Naive thymus-derived CD4-positive, alpha-beta T cell (primary cell): ENCODE data around the gene FTCDNL1. TPM values are rescaled to one million over a fixed set of nuclear protein-coding genes. Genes with fewer than 3 reads are reported as not detected.

Experiments
- ATAC-seq: fragments of 150-1000 bp; cut with Tn5 transposase; 2 replicates; pipeline ENCODE4 v1.10.0; 2021; ENCODE audit warnings: mild to moderate bottlenecking, moderate library complexity
- CTCF ChIA-PET: fragments of 350-600 bp; sonication (Branson Sonifier 250); formaldehyde crosslinking; loops from one replicate; lab custom pipeline; 2021; ENCODE audit warnings: antibody characterized with exemption; lab: Charles Lee
- POLR2A ChIA-PET: fragments of 350-600 bp; sonication (Branson Sonifier 250); formaldehyde crosslinking; loops from one replicate; lab custom pipeline; 2021; ENCODE audit warnings: antibody characterized with exemption, inconsistent platforms; lab: Charles Lee
- DNase-seq, 9 donors: peaks; one replicate each; pipeline versions ENCODE4 v3.0.0 to v3.0.0-alpha.2; 2020 to 2022; ENCODE audit warnings: mixed read lengths in 1 of 9
- H3K27ac ChIP-seq: one replicate; pipeline ENCODE4 v1.7.0; 2013; ENCODE audit warnings: mild to moderate bottlenecking, low read depth, low read length, moderate library complexity
- H3K27me3 ChIP-seq, 2 donors: one replicate each; pipeline ENCODE4 v1.7.0; 2013; ENCODE audit warnings: low read length in 2 of 2, mild to moderate bottlenecking in 2 of 2, moderate library complexity in 2 of 2; ENCODE audit not compliant: control insufficient read depth in 2 of 2, insufficient read depth in 2 of 2
- H3K36me3 ChIP-seq, 3 experiments: 1 replicate in 2 of 3; 2 replicates in 1 of 3; pipeline ENCODE4 v1.7.0; 2013; ENCODE audit warnings: low read length in 3 of 3, mild to moderate bottlenecking in 3 of 3, moderate library complexity in 1 of 3; ENCODE audit not compliant: insufficient read depth in 3 of 3, control insufficient read depth in 2 of 3
- H3K4me1 ChIP-seq, 2 donors: one replicate each; pipeline ENCODE4 v1.7.0; 2013; ENCODE audit warnings: low read length in 2 of 2, mild to moderate bottlenecking in 2 of 2, moderate library complexity in 1 of 2; ENCODE audit not compliant: control insufficient read depth in 2 of 2, insufficient read depth in 2 of 2
- H3K4me3 ChIP-seq: 2 replicates; pipeline ENCODE4 v1.7.0; 2013; ENCODE audit warnings: mild to moderate bottlenecking, low read length
- H3K9me3 ChIP-seq, 3 experiments: 1 replicate in 2 of 3; 2 replicates in 1 of 3; pipeline ENCODE4 v1.7.0; 2013; ENCODE audit warnings: low read length in 3 of 3; ENCODE audit not compliant: control insufficient read depth in 2 of 3
- H3K27ac Mint-ChIP-seq, 9 donors: one replicate each; pipeline ENCODE4 v1.8.0; 2020 to 2022; ENCODE audit warnings: mixed read lengths in 9 of 9, mild to moderate bottlenecking in 8 of 9, moderate library complexity in 5 of 9, inconsistent platforms in 2 of 9
- H3K27me3 Mint-ChIP-seq, 5 donors: one replicate each; pipeline ENCODE4 v1.8.0; 2021 to 2022; ENCODE audit warnings: mixed read lengths in 5 of 5, mild to moderate bottlenecking in 1 of 5
- H3K36me3 Mint-ChIP-seq, 5 donors: one replicate each; pipeline ENCODE4 v1.8.0; 2020 to 2022; ENCODE audit warnings: mixed read lengths in 5 of 5, mild to moderate bottlenecking in 3 of 5, inconsistent platforms in 1 of 5
- H3K4me1 Mint-ChIP-seq, 7 donors: one replicate each; pipeline ENCODE4 v1.8.0; 2020 to 2022; ENCODE audit warnings: mixed read lengths in 7 of 7, mild to moderate bottlenecking in 3 of 7, inconsistent platforms in 1 of 7
- H3K4me3 Mint-ChIP-seq, 10 donors: one replicate each; pipeline ENCODE4 v1.8.0; 2020 to 2022; ENCODE audit warnings: mild to moderate bottlenecking in 10 of 10, mixed read lengths in 10 of 10, moderate library complexity in 6 of 10, inconsistent platforms in 2 of 10
- H3K9me3 Mint-ChIP-seq, 11 donors: one replicate each; pipeline ENCODE4 v1.8.0; 2020 to 2022; ENCODE audit warnings: mixed read lengths in 11 of 11, mild to moderate bottlenecking in 4 of 11, inconsistent platforms in 1 of 11, moderate library complexity in 1 of 11
- intact Hi-C, 2 donors: fragments of 100-400 bp; cut with micrococcal nuclease; formaldehyde crosslinking; loops; one replicate each; pipeline ENCODE4 v1.15.1; 2023
- polyA plus RNA-seq, 2 donors: library from polyadenylated mRNA; unstranded; fragments of 300-500 nt; fragmentation: Illumina TruSeq; gene quantifications; one replicate each; pipeline ENCODE4 v1.2.3, GENCODE V29; 2021
- total RNA-seq, 6 experiments: library from RNA in 5 of 6; stranded (reverse) in 5 of 6; gene quantifications; 1 replicate in 5 of 6; 2 replicates in 1 of 6; pipeline ENCODE4 v1.2.3 and lab custom pipeline; 2021 to 2026

FTCDNL1 gene
- total and polyA plus RNA-seq, 7 experiments from 2014 or later = 0.60 to 3.7 (median 1.9) TPM

DNA sequence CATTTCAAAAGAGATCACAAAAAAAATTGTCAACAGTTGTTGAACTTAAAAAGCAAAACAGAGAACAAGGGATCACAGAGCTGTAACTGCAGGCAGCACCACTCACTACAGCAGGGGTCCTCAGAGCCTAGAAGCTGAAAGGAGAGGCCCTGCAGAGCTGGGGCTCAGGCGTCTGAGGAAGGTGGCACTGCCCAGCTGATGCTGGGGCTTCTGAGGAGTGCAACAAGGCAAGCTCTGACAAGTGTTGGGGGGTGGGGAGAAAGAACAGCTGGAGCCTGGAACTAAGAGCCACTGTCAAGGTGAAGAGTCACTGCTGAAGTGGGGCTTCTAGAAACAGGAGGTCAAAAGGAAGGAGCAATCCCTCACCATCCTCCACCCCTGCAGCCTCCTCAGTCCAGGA, 46.2 kb downstream of the FTCDNL1 start:
- Mint-ChIP-seq H3K36me3 (peaks cover 0 to 3% (median 0%) of the 10 kb centered on the region in 5 donors), H3K27ac (no peak overlapping the region), H3K4me3 (no peak overlapping the region), H3K4me1 (no peaks in the 10 kb centered on the region), H3K27me3 (peaks cover 0 to 3% (median 0%) of the 10 kb centered on the region in 5 donors), H3K9me3 (peaks cover 0 to 1% (median 0%) of the 10 kb centered on the region in 11 donors)
- no peak for DNase-seq
- H3K9me3 ChIP-seq = no peaks in the 10 kb centered on the region
- CTCF ChIA-PET = no interaction called here
- no peak overlapping the region for H3K4me3 ChIP-seq
- H3K36me3 ChIP-seq = no peaks in the 10 kb centered on the region
- intact Hi-C loops = no loop called here
- no peak for ATAC-seq
- H3K4me1 ChIP-seq = no peaks in the 10 kb centered on the region
- POLR2A ChIA-PET = no interaction called here
- no peak overlapping the region for H3K27ac ChIP-seq
- H3K27me3 ChIP-seq = no peaks in the 10 kb centered on the region

DNA sequence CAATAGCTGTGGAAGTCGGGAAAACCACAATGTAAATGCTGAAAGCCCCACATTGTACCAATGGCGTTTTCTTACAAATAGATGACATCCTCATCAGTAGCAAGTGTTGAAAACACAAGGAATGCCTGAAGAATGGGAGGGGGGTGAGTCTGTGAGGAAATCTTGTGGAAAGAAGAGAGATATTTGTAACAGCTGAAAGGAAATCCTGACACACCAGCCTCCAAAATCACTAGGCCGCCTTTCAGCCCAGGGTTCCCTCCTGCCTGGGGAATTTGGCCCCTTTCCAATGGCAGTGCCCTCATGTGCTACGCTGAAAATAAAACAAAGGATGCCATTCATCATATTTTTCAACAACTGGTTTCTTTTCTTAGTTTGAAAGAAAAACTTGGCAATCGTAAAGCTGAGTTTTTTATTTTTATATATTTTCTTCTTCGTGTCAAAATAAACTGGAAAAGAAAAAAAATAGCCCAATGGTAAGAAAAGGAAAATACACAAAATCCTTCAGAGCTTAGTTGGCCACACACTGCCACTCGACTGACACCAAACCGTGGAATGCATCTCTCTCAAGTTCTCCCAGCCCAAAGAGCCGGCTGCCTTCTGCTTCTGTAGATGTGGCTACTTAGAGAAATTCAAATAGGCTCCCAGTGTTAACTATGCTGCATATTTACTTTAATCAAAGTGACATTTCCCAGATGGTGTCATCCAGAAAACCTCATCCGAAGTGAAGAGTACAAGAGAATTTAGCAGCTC, 52.0 kb downstream of the FTCDNL1 start:
- Histone ChIP-seq H3K4me3 (no peak overlapping the region), H3K36me3 (no peaks in the 10 kb centered on the region), H3K27ac (no peak overlapping the region), H3K27me3 (no peaks in the 10 kb centered on the region), H3K4me1 (no peaks in the 10 kb centered on the region), H3K9me3 (no peaks in the 10 kb centered on the region)
- intact Hi-C loops = no loop called here
- peaks cover 0 to 4% (median 0%) of the 10 kb centered on the region in 5 donors for H3K36me3 Mint-ChIP-seq
- ATAC-seq (no peak), DNase-seq (no peak)
- POLR2A ChIA-PET = no interaction called here
- H3K27me3 Mint-ChIP-seq = peaks cover 0 to 3% (median 0%) of the 10 kb centered on the region in 5 donors
- no peaks in the 10 kb centered on the region for H3K9me3 Mint-ChIP-seq
- H3K4me3 Mint-ChIP-seq = no peak overlapping the region
- CTCF ChIA-PET = no interaction called here
- no peak overlapping the region for H3K27ac Mint-ChIP-seq
- H3K4me1 Mint-ChIP-seq = peaks cover 0 to 2% (median 0%) of the 10 kb centered on the region in 7 donors

DNA sequence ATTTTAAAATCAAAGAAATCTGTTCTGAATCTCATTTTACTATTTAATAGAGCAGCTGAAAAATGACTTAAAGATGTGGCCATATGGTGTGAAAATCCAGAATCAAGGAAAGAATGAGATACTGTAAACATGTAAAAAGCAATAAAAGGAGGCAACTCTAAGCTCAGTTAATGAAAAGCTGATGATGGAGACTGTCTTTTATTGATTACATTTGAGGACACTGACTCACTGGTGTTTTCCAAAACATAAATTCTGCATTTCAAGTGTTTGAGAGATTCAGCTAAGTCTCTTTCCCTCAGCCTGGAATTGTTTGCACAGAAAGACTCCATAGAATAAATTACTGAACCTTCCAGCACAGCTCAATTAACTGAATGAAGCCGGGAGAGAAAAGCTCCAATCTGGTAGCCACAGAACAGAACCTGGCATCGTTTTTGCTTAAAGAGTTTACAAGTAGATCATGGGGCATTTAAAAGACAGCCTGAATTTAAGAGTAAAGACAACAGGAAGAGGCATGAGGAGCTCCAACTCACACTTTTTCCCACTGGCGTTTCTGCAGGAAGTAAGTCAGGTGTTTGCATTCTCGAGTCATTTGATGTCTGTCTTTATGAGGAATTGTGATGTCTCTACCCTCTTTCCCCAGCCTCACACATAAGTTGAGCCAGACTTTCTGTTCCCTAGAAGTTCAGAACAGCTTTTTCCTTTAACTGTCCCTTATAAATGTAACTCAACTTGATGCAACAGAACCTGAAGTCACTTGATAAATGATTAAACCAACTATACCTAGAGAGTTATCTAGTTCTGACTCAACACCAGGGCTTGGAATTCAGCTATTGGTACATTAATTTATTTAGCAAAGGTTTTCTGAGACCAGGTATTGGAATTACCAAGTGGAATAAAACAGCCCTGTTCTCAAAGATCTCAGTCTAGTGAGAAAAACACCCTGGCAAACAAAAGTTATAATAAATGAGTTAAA, 53.3 kb downstream of the FTCDNL1 start:
- Histone ChIP-seq H3K27ac (no peak overlapping the region), H3K27me3 (no peaks in the 10 kb centered on the region), H3K4me1 (no peaks in the 10 kb centered on the region), H3K36me3 (no peaks in the 10 kb centered on the region), H3K9me3 (no peaks in the 10 kb centered on the region), H3K4me3 (no peak overlapping the region)
- ChIA-PET POLR2A (no interaction called here), CTCF (no interaction called here)
- Mint-ChIP-seq H3K4me1 (peaks cover 0 to 2% (median 0%) of the 10 kb centered on the region in 7 donors), H3K4me3 (no peak overlapping the region), H3K9me3 (no peaks in the 10 kb centered on the region), H3K36me3 (peaks cover 0 to 4% (median 0%) of the 10 kb centered on the region in 5 donors), H3K27ac (no peak overlapping the region), H3K27me3 (peaks cover 0 to 4% (median 0%) of the 10 kb centered on the region in 5 donors)
- no peak for ATAC-seq
- no peak for DNase-seq
- intact Hi-C loops = no loop called here

DNA sequence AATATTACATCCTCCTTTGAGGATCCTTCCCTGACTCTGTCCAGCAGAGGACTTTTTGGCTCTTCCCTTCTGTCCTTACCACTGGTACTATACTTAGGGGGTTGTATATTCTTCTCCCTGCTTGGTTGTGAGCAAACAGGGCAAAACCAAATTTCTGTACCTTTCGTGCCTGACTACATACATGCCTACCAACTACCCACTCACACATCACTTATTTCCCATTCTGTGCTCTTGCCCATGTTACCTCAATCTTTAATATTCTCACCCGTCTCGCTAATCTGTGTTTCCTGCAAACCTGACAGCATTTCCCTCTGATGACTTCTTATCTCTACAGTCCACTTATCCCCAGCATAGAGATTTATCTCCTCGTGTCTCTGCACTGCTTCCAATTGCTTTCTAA, 58.6 kb downstream of the FTCDNL1 start:
- no peak overlapping the region for H3K27ac ChIP-seq
- Mint-ChIP-seq H3K27me3 (peaks cover 0 to 7% (median 0%) of the 10 kb centered on the region in 5 donors), H3K4me3 (no peak overlapping the region), H3K36me3 (no peaks in the 10 kb centered on the region), H3K27ac (no peak overlapping the region), H3K9me3 (no peaks in the 10 kb centered on the region), H3K4me1 (no peaks in the 10 kb centered on the region)
- H3K27me3 ChIP-seq = no peaks in the 10 kb centered on the region
- no peak overlapping the region for H3K4me3 ChIP-seq
- no peak for ATAC-seq
- DNase-seq = no peak
- ChIA-PET CTCF (interaction anchor here (1.2 kb wide), 1 partner anchor 10 kb away, joined by 3 read pairs; no protein-coding TSS in a partner anchor), POLR2A (no interaction called here)
- no peaks in the 10 kb centered on the region for H3K36me3 ChIP-seq
- H3K4me1 ChIP-seq = no peaks in the 10 kb centered on the region
- intact Hi-C loops = no loop called here
- H3K9me3 ChIP-seq = no peaks in the 10 kb centered on the region

DNA sequence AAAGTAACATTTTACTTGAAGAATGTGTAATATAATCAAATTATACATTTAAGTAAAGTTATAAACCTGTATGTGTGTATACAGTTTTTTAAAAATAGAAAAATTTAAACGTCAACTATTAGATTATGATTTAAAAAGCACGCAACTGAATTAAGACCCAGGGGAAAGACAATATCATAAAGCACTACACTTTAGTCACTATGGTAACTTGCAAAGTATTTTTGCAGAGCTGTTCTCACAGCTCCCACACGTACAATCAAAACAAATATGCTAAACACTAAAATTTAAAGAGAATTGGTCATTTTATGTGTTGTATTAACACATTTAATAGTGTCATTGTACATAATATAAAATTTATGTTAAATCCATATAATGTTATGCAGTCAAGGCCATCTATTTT, 59.7 kb downstream of the FTCDNL1 start:
- H3K27me3 Mint-ChIP-seq = peaks cover 0 to 7% (median 0%) of the 10 kb centered on the region in 5 donors
- no peaks in the 10 kb centered on the region for H3K4me1 Mint-ChIP-seq
- Histone ChIP-seq H3K9me3 (no peaks in the 10 kb centered on the region), H3K27ac (no peak overlapping the region), H3K4me1 (no peaks in the 10 kb centered on the region), H3K27me3 (no peaks in the 10 kb centered on the region), H3K4me3 (no peak overlapping the region), H3K36me3 (no peaks in the 10 kb centered on the region)
- ChIA-PET POLR2A (no interaction called here), CTCF (no interaction called here)
- no peaks in the 10 kb centered on the region for H3K9me3 Mint-ChIP-seq
- intact Hi-C loops = no loop called here
- no peaks in the 10 kb centered on the region for H3K36me3 Mint-ChIP-seq
- no peak for ATAC-seq
- DNase-seq = no peak
- no peak overlapping the region for H3K27ac Mint-ChIP-seq
- no peak overlapping the region for H3K4me3 Mint-ChIP-seq

DNA sequence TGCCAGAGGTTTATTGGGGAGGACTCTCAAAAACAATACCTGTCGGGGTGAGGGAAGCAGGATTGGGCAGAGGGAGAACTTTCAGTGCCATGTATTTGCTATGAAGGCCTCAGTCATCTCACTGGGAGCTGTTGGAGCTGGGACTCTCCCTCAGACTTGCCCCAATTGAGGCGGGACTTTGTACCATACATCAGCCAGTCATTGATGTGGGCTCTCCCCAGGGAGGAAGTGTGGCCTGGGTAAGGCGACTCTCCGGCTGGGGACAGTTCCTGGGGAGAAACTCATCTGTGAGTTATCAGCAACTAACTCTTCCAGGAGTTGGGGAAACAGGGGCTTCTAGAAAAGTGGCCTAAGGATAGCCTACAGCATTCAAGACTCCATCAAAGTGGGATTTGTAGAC, 66.5 kb downstream of the FTCDNL1 start:
- Histone ChIP-seq H3K9me3 (no peaks in the 10 kb centered on the region), H3K36me3 (no peaks in the 10 kb centered on the region), H3K4me1 (no peaks in the 10 kb centered on the region), H3K27ac (no peak overlapping the region), H3K4me3 (no peak overlapping the region), H3K27me3 (no peaks in the 10 kb centered on the region)
- POLR2A ChIA-PET = no interaction called here
- H3K4me3 Mint-ChIP-seq = no peak overlapping the region
- CTCF ChIA-PET = no interaction called here
- ATAC-seq (no peak), DNase-seq (no peak)
- peaks cover 0 to 2% (median 0%) of the 10 kb centered on the region in 7 donors for H3K4me1 Mint-ChIP-seq
- no peaks in the 10 kb centered on the region for H3K27me3 Mint-ChIP-seq
- H3K27ac Mint-ChIP-seq = no peak overlapping the region
- H3K36me3 Mint-ChIP-seq = peaks cover 0 to 5% (median 0%) of the 10 kb centered on the region in 5 donors
- intact Hi-C loops = no loop called here
- H3K9me3 Mint-ChIP-seq = no peaks in the 10 kb centered on the region
